ENCODE results near the gene DSCAML1. TPM values are rescaled to one million over a fixed set of nuclear protein-coding genes. Genes with fewer than 3 reads are reported as not detected.

DSCAML1 gene
- total RNA-seq, 1 donor, result not detected

- H3K4me3 ChIP-seq (ENCODE audit: low read depth, low read length), result no peak overlapping the region
- TF ChIP-seq, protein P1, sequence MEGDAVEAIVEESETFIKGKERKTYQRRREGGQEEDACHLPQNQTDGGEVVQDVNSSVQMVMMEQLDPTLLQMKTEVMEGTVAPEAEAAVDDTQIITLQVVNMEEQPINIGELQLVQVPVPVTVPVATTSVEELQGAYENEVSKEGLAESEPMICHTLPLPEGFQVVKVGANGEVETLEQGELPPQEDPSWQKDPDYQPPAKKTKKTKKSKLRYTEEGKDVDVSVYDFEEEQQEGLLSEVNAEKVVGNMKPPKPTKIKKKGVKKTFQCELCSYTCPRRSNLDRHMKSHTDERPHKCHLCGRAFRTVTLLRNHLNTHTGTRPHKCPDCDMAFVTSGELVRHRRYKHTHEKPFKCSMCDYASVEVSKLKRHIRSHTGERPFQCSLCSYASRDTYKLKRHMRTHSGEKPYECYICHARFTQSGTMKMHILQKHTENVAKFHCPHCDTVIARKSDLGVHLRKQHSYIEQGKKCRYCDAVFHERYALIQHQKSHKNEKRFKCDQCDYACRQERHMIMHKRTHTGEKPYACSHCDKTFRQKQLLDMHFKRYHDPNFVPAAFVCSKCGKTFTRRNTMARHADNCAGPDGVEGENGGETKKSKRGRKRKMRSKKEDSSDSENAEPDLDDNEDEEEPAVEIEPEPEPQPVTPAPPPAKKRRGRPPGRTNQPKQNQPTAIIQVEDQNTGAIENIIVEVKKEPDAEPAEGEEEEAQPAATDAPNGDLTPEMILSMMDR (IDR thresholded peaks at IDR 0.05; ENCODE audit: insufficient read depth, low read depth, low read length), result no peak
- DNase-seq (ENCODE audit: low read depth), result no peak
Observed at GRCh38 chr11:117638911-117639543, 158.0 kb downstream of the DSCAML1 start.

DNA sequence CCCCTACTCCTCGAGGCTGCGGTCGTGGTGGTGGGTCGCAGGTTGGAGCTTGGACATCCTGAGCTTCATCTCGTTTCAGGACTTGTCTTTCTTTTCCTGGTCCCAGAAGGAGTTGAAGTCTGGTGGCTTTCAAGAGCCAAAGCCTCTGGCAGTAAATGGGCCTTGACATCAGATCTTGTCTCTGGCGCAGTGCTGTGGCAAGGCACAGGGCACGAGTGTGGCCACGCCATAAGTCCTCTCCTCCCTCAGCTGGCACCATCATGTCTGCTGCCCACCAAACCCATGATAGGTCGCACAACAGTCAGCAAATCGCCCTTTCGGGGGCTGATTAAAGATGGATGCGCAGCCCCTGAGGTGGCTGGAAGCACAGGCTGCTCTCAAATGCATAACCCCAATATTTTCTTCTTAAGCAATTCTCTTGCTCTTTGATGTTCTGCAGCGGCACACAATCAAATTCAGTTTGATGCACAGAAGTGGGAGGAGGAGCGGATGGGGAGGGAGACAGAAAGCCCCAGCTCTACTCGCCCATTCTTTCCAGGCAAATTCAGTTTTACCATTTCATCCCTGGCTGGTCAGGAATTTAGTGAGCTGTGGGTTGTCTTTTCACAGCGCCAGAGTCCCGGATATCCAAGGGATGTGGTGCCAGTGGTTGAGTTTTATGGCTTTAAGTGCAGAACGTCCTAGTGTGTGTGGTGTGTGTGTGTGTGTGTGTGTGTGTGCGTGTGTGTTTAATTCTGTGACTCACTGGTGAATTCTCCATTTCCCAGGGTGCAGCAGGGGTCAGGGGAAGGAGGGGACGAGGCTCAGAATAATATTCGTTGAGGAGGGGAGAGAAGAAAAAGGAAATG lies 162.0 kb downstream of the DSCAML1 start:
- H3K4me3 ChIP-seq (ENCODE audit: low read depth, low read length), result no peak overlapping the region
- TF ChIP-seq, protein P1 (IDR thresholded peaks at IDR 0.05; ENCODE audit: insufficient read depth, low read depth, low read length), result no peak
- DNase-seq (ENCODE audit: low read depth), result no peak

DNA sequence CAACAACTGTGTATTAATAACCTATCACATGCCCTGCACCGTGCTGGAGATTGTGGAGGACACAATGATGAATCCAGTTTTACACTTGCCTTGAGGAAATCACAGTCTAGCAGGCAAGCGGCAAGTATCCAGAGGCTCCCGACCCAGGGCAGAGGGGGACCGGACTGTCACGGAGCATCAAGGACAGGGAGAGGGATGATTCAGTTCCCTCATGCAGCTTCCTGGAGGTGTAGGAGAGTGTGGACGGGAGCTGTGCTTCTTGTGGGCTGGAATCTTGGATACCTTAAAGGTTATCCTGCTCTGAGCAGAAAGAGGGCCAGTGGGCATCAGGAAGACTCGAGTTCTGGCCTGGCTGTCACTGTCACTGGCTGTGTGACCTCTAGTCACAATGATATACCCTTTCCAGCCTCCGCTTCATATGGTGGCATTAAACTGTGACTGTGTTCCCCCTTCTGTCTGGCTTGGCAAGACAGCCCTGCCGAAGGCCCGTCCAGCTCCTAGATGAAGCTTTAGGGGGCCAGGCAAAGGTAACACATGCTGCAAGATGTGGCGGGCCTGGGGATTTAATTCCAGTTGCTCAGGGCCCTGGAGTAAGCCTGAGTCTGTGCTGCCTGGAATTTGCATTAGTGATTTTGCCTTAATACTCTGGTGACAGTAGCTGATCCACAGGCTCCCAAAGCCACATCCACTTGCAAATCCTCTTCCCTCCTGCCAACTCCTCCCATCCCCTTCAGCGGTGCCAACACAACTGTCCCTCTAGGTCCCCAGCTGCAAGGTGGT lies 162.8 kb downstream of the DSCAML1 start:
- no peak for DNase-seq (ENCODE audit: low read depth)
- TF ChIP-seq, protein P1 (IDR thresholded peaks at IDR 0.05; ENCODE audit: insufficient read depth, low read depth, low read length), result no peak
- no peak overlapping the region for H3K4me3 ChIP-seq (ENCODE audit: low read depth, low read length)

GRCh38 chr11:117633186-117633754 lies 163.7 kb downstream of the DSCAML1 start:
- no peak overlapping the region for H3K4me3 ChIP-seq (ENCODE audit: low read depth, low read length)
- TF ChIP-seq, protein P1 (IDR thresholded peaks at IDR 0.05; ENCODE audit: insufficient read depth, low read depth, low read length), result no peak
- no peak for DNase-seq (ENCODE audit: low read depth)

GRCh38 chr11:117632306-117632705 lies 164.7 kb downstream of the DSCAML1 start:
- DNase-seq (ENCODE audit: low read depth), result no peak
- TF ChIP-seq, protein P1 (IDR thresholded peaks at IDR 0.05; ENCODE audit: insufficient read depth, low read depth, low read length), result no peak
- H3K4me3 ChIP-seq (ENCODE audit: low read depth, low read length), result no peak overlapping the region

DNA sequence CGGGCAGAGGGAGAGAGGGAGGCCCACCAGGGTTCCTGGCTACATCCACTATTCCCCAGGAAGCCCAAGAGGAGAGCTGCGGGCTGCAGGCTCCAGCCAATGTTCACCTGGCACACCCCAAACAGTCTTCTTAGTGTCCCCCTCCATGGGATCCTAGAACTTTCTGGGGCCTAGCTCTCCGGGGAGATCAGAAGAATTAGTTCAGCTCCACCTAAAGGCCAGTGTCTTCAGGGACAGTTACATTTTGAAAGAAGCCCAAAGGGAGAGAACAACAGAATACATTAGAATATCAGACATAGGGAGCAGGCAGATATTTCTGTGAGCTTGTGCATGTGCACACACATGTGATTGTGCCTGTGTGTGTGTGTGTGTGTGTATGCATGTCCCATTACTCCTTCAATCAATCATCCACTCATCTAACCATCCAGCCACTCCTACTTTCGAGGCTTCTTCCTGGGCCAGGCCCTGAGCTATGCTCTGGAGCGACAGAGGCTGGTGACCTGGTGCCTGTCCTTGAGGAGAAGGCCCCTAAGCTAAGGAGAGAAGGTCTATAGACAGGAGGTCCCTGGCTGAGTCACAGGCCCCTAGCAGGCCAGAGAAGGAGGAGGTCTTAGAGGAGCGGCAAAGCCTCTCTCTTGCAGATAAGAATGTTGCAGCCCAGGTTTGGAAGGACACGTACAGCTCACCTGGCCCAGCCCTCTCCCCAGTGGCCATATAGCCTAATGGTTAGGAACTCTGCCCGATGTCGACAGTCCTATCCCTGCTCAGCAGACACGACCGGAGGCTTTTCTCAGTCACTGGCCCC lies 165.5 kb downstream of the DSCAML1 start:
- TF ChIP-seq, protein P1 (IDR thresholded peaks at IDR 0.05; ENCODE audit: insufficient read depth, low read depth, low read length), result no peak
- no peak for DNase-seq (ENCODE audit: low read depth)
- H3K4me3 ChIP-seq (ENCODE audit: low read depth, low read length), result no peak overlapping the region
